NCI-H446 (cell line): ENCODE results near the gene VPS37C.
"Not testable (repeated sequence)": the region's sequence is repeated elsewhere in the genome, so short reads cannot be mapped to it uniquely, and the experiment has no call there.

Source experiments
- DNase-seq, 2 experiments: peaks; one replicate each; lab custom pipeline; 2025; lab: John Stamatoyannopoulos, UW

VPS37C gene

DNA sequence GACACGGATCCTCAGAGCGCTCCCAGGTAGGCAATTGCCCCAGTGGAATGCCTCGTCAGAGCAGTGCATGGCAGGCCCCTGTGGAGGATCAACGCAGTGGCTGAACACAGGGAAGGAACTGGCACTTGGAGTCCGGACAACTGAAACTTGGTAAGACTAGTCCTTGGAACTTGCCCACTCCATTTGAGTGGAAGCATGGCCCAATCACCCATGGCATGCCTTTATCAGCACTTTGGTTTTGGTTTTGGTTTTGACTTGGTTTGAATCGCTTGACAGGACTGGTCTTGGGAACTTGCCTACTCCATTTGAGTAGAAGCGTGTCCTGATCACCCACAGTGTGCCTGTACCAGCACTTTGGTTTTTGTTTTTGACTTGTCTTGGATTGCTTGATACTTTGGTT lies 67.1 kb downstream of the VPS37C start:
- not testable (repeated sequence) for DNase-seq

DNA sequence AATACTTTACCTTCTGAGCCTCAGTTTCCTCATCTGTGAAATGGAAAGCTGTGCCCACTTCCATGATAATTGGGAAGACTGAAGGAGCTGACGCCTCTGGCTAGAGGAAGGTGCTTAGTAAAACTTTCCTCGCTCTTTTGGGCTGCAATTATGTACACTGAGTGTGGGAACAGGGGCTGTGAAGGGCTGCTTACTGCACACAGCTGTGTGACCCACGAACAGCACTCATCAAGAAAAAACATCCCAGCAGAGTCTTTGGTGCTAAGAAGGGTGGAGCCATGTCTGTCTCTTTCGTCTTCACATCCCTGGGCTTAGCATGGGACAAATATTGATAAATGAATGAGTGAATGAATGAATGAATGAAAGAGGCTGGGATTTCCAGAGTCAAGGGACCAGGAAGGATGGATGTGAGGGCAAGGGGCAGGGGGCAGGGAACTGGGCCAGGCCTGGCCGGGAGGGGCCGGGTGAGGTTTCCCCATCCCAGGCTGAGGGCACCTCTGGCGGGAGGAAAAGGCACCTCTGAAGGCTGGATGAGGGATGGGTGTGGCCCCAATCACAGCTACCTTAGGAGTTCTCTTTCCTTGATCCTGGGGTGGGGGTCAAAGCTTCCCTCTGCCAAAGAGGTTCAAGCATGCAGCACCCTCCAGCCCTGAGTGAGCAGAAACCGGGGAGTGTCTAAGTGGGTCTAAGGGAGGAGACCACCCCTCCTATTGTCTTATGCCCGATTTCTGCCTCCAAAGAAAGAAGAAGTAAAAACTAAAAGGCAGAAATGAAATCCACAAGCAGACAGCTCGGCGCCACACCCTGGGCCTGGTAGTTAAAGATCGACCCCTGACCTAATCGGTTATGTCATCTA lies 68.1 kb downstream of the VPS37C start:
- no peak for DNase-seq

DNA sequence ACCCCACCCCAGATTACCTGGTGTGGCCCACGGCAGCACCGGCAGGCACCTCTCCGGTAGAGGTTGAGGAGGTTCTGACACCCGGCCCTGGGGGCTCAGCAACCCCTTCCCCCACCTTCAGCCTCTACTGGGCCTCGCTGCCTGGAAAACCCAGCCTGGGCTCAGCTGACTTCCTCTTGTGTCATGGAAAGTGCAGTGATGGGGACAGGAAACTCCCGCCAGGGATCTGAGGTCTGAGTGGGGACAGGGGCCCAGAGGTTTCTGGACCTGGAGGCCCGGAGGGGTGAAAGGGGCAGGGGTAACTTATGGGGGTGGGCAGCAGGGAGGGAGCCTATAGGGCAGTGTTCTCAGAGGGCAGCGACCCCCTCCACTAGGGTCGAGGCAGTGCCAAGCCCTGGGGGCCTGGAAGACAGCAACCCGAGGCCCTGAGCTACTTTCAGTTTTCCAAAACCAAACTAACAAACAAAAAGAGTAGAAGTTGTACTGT lies 68.9 kb downstream of the VPS37C start:
- DNase-seq = no peak

DNA sequence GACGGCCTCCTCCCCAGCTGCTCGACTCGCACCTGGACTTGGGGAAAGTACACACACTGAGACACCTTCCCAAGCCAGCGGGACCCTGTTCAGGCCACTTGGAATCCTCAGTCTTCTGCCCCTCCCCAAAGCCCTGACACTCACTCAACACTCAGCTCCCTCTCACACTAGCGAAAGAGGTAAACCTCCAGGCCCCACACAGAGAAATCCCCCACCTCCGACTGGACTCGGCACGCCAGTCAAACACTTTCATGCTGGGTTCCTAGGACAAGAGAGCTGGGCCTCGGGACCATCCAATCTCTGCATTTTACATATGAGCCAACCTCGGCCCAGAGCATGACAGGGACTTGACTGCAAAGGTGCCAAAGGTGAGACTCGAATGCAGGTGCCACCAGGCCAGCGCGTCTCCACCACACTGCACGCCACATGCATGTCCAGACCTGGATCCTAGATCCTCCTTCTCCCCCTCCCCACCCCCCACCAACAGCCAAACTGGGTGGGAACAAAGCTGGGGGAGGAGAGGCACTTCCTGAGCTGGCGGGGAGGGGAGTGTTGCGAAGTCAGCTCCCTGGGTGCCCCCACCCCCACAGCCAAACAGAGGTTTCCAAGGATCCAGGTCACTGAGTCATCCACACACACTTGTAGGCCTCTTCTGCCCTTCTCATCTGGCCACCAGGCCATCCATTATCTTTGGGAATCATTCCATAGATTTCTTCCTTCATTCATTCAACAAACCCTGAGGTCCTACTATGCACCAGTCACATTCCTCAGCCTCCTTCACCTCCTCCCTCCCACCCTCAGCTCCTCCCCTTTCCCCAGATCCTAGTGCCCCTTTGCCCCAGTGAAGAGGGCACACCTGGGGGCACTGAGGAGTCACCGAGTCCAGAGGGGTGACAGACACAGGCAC lies 69.6 kb downstream of the VPS37C start:
- DNase-seq = no peak

DNA sequence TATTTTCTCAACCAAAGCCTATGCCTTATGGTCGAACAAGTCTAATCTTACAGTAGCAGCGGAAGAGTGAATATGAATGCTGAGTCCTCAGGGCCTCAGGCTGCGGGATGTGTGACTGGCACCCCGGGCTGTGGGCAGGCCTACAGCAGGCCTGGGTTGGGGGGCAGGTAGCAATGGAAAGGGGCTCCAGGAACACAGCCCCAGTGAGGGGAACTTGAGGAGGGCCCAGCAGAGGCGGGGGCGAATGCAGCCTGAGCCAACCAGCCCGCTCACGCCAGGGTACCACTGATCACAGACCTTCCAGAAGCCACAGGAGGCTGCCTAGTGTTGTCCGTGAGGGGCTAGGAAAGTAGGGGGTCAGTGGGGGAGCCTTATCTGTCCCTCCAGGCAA lies 70.2 kb downstream of the VPS37C start:
- no peak for DNase-seq

DNA sequence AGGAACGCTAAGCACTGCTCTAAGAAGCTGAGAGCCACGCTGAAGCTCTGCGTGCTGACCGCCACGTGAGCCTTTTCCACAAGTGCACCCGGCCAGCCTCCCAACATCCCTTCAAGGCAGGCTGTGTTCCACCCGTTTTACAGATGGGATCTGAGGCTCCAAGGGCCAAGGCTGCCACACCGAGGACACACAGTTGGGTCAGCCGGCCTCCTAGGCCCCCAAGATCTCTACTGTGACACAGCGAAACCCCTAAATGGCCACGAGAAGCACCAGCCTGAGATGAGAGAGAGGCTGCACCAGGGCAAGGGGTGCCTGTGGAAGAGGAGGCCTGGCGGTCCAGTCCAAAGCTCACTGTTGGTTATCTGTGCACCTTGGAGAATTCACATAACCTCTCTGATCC lies 70.7 kb downstream of the VPS37C start:
- DNase-seq = no peak

DNA sequence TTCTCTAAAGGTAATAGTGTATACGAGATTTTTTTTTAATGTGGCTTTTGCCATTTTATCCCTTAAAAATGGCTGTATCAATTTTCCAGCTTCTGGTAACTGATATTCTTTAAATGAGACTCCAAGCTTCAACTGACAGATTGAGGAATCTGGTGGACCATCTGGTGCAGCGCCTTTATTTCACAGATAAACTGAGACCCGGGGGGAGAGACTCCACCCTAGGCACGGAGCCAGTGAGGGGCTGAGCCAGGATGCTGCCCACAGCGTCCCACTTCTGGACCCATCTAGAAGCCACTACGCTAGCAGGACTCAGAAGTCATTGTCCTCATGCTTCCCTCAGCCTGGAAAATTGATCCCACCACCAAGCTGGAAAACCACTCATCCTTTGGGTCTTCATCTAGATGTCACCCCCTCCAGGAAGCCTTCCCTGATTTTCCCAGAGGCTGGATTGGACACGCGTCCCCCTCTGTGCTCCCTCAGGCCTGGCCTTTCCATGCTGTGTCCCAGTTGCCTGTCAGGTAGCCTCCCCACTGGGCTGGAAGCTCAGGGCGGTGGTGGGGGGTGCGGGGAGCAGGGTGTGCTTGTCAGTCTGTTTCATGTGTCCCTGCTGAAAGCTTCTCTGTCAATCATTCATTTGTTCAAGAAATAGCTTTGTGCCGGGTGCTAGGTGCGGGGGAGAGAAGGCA lies 71.3 kb downstream of the VPS37C start:
- no peak for DNase-seq

DNA sequence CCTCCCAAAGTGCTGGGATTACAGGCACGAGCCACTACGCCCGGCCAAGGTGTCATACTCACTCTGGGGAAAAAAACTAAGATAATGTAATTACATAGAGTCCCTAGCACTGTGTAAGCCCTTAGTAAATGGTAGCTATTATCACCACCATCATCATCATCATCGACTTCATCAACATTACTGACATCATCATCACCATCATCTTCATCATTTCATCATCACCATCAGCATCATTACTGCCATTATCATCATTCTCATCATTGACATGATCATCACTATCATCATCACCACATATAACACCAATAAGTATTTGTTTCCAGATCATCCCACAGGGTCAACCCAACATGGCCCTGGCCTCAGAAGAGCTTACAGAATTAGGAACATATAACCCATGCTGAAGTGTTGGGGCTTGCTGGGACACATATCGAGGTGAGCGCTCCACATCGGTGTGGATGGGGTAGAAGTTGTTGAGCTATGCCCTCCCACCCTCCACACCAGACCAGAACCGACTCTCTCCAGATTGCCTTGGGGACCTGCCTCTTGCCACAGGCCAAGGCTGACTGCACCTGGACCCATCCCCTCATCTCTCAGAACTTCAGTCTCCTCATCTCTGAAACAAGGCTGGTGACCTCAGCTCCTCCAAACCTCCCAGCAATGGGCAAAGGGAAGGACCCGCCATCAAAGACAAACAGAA lies 73.7 kb downstream of the VPS37C start:
- DNase-seq = no peak

DNA sequence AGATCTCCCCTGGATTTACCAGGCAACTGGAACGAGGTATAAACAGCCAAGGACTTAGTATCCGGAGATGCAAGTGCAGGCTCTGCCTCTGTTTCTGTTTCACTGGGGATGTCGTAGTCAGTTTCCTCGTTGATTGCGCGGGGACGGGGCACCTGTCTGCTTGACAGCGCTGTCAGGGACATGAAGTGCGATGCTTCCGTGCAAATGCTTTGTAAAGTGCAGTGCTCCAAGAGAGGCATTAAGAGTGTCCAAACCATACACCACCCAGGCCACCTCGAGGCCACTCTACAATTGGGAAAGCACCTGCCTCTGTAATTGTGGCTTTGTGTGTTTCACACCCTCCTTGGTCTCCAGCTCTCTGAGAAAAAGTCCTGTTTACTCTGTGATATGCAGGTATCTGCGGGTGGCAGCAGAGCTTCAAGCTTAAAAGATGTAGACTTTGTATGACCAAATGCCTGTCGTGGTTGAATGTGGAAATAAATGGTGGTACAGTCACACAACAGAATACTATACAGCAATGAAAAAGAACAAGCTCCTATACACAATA lies 77.6 kb downstream of the VPS37C start:
- DNase-seq = no peak

DNA sequence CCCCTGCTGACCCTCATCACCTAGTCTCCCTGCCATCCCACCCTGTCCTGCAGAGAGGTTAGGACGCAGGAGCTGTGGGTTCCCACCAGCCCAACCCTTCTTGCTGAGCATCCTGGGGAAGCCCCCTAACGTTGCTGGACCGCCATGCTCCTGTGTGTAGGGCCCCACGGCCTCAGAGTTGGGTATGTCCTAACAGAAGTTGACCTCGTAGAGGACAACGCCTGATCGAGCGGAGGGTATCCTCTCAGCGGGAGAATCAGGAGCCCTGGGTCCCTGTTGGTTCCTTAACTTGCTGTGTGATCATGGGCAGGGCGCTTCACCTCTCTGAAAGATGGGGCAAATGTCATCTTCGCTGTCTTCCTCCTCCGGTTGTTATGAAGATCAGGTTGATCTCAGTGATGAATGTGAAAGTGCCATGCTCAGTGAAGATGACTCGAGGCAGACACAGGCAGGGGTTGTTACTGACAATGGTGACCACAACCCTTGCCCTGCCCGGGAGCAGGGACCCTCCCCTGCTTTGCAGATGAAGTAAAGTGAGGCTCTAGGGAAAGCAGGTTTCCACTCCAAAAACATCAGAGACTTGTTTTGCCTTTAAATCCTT lies 78.2 kb downstream of the VPS37C start:
- no peak for DNase-seq

DNA sequence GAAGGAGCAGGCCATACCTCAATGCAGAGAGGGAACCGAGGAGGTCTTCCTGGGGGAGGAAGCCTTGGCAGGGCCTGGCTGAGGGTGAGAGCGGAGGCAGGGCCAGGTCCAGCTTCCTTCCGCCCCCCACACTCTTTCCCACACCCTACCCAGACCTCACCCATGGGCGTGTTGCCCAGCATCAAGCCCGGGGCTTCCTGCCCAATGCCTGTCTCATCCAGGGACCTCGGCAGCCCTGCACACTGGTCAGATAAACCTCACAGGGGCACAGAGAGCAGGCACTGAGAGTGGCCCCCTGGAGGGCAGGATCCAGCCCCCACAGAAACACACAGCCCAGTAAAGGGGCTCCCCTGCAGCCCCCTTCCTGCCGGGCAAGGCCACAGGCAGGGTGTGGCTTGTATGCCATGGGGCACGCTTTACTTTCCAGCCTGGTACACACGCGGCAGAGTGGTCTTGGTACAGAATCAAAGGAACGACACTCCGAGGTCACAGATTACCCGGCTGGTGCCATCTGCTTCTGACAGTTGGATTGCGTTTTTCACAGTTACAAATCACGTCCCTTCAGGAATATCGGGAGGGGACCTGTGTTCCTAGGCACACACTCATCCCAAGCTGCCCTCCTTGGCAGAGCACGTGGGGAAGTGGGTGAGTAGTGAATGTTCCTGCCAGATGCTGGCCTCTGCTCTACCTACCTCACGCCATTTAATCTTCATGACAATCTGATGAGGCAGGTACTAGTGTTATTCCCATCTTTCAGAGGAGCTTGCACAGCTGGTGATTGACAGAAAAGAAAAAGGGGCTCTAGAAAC lies 79.0 kb downstream of the VPS37C start:
- DNase-seq = no peak

DNA sequence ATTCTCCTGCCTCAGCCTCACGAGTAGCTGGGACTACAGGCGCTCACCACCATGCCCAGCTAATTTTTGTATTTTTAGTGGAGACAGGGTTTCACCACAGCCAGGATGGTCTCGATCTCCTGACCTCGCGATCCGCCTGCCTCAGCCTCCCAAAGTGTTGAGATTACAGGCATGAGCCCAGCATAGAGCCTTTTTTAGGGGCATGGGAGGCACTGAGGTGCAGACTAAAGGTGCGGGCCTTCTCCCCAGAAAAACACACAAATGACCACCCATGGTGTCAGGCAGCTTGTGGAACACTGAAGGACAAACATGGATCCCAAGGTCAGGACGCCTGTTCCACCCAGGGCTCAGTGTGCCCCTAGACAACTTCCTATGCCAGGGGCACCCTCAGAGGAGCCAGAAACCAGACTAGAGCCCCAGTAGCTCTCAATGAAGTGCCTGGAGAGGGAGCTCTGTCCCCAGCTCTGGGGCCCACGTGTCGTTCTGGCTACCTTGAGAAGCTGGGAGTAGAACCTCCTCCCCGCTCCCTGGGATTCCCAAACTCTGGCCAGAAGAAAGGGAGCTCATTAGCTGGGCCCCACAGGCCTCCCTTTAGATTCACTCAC lies 80.1 kb downstream of the VPS37C start:
- DNase-seq = no peak

DNA sequence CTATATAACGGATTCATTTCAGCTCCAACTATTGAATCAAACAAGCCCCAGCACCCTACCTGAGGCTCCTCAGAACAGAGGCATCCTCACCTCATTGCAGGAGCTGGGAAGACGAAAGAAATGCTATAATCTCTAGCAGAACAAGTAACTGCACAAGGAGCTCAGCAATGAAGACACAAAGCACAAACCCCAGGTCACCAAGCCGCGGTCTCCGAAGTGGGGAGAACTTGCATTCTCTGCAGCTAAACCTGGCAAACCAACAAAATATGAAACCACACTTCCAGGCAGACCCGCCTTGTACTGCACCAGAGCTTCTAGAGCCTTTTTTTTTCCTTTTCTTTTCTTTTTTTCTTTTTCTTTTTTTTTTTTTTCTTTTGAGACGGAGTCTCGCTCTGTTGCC lies 80.7 kb downstream of the VPS37C start:
- no peak for DNase-seq
